Neuron (in vitro differentiated cells): Measurements from ENCODE around the gene TTLL12.

Experiments used
- H2AFZ ChIP-seq: one replicate; pipeline ENCODE4 v1.6.1; 2013; ENCODE audit warnings: low read depth, mild to moderate bottlenecking, inconsistent platforms, low read length, moderate library complexity
- H3K27me3 ChIP-seq: one replicate; pipeline ENCODE4 v1.6.1; 2013; ENCODE audit warnings: low read length; ENCODE audit not compliant: insufficient read depth
- H3K36me3 ChIP-seq: one replicate; pipeline ENCODE4 v1.6.1; 2013; ENCODE audit warnings: low read length; ENCODE audit not compliant: insufficient read depth
- H3K4me1 ChIP-seq: one replicate; pipeline ENCODE4 v1.6.1; 2013; ENCODE audit warnings: low read length; ENCODE audit not compliant: insufficient read depth
- H3K4me3 ChIP-seq: 2 replicates; pipeline ENCODE4 v1.5.1; 2013; ENCODE audit warnings: mild to moderate bottlenecking, low read length, moderate library complexity
- H3K9me3 ChIP-seq: one replicate; pipeline ENCODE4 v1.6.1; 2013; ENCODE audit warnings: low read length

The TTLL12 gene

GRCh38 chr22:43129426-43130425 is 57.2 kb downstream of the TTLL12 start:
- Histone ChIP-seq H2AFZ (no peak overlapping the region), H3K4me1 (peaks cover 8% of the 10 kb centered on the region), H3K9me3 (no peaks in the 10 kb centered on the region), H3K27me3 (no peaks in the 10 kb centered on the region), H3K4me3 (no peak overlapping the region), H3K36me3 (peaks cover 31% of the 10 kb centered on the region)

- H2AFZ ChIP-seq: no peak overlapping the region
- H3K27me3 ChIP-seq: no peaks in the 10 kb centered on the region
- H3K4me1 ChIP-seq: peaks cover 8% of the 10 kb centered on the region
- no peak overlapping the region for H3K4me3 ChIP-seq
- H3K36me3 ChIP-seq: peaks cover 25% of the 10 kb centered on the region
- no peaks in the 10 kb centered on the region for H3K9me3 ChIP-seq
These were observed 58.0 kb downstream of the TTLL12 start for GRCh38 chr22:43128928-43129424.

GRCh38 chr22:43128116-43128515 is 58.8 kb downstream of the TTLL12 start:
- H3K4me3 ChIP-seq: no peak overlapping the region
- H3K4me1 ChIP-seq: peaks cover 8% of the 10 kb centered on the region
- no peak overlapping the region for H2AFZ ChIP-seq
- peaks cover 20% of the 10 kb centered on the region for H3K36me3 ChIP-seq
- no peaks in the 10 kb centered on the region for H3K27me3 ChIP-seq
- no peaks in the 10 kb centered on the region for H3K9me3 ChIP-seq

GRCh38 chr22:43127166-43127908 is 59.6 kb downstream of the TTLL12 start:
- H3K9me3 ChIP-seq: no peaks in the 10 kb centered on the region
- no peak overlapping the region for H3K4me3 ChIP-seq
- H3K36me3 ChIP-seq: peaks cover 14% of the 10 kb centered on the region
- H2AFZ ChIP-seq: no peak overlapping the region
- peaks cover 8% of the 10 kb centered on the region for H3K4me1 ChIP-seq
- H3K27me3 ChIP-seq: no peaks in the 10 kb centered on the region

GRCh38 chr22:43126501-43127165 is 60.3 kb downstream of the TTLL12 start:
- peaks cover 8% of the 10 kb centered on the region for H3K4me1 ChIP-seq
- H3K9me3 ChIP-seq: no peaks in the 10 kb centered on the region
- peaks cover 7% of the 10 kb centered on the region for H3K36me3 ChIP-seq
- H2AFZ ChIP-seq: no peak overlapping the region
- no peak overlapping the region for H3K4me3 ChIP-seq
- no peaks in the 10 kb centered on the region for H3K27me3 ChIP-seq

GRCh38 chr22:43118953-43119458 is 67.9 kb downstream of the TTLL12 start:
- no peaks in the 10 kb centered on the region for H3K9me3 ChIP-seq
- no peaks in the 10 kb centered on the region for H3K36me3 ChIP-seq
- H3K4me1 ChIP-seq: no peaks in the 10 kb centered on the region
- H2AFZ ChIP-seq: no peak overlapping the region
- no peaks in the 10 kb centered on the region for H3K27me3 ChIP-seq
- H3K4me3 ChIP-seq: no peak overlapping the region

GRCh38 chr22:43118024-43118849 is 68.7 kb downstream of the TTLL12 start:
- Histone ChIP-seq H2AFZ (no peak overlapping the region), H3K4me3 (no peak overlapping the region), H3K9me3 (no peaks in the 10 kb centered on the region), H3K4me1 (no peaks in the 10 kb centered on the region), H3K36me3 (no peaks in the 10 kb centered on the region), H3K27me3 (no peaks in the 10 kb centered on the region)

- Histone ChIP-seq H3K27me3 (peaks cover 4% of the 10 kb centered on the region), H3K36me3 (no peaks in the 10 kb centered on the region)
These were observed 70.0 kb downstream of the TTLL12 start for GRCh38 chr22:43116932-43117331.

More at GRCh38 chr22:43116932-43117331, 70.0 kb downstream of the TTLL12 start:
- Histone ChIP-seq H3K4me3 (no peak overlapping the region), H3K9me3 (no peaks in the 10 kb centered on the region), H2AFZ (no peak overlapping the region), H3K4me1 (no peaks in the 10 kb centered on the region)
